Hematopoietic multipotent progenitor cell (in vitro differentiated cells): Measurements from ENCODE around the gene CARS1. TPM values are rescaled to one million over a fixed set of nuclear protein-coding genes. Genes with fewer than 3 reads are reported as not detected.

Experiments
- DNase-seq, 3 donors: peaks; one replicate each; pipeline ENCODE4 v3.0.0-alpha.2; 2011 to 2015; ENCODE audit warnings: low read depth in 2 of 3, low spot score in 2 of 3
- total RNA-seq: library from RNA; depleted of rRNA; stranded (reverse); fragments of >200 nt; gene quantifications from one replicate; pipeline ENCODE4 v1.2.3, GENCODE V29; 2012

CARS1 gene
- total RNA-seq, 1 donor = 16.7 TPM

DNA sequence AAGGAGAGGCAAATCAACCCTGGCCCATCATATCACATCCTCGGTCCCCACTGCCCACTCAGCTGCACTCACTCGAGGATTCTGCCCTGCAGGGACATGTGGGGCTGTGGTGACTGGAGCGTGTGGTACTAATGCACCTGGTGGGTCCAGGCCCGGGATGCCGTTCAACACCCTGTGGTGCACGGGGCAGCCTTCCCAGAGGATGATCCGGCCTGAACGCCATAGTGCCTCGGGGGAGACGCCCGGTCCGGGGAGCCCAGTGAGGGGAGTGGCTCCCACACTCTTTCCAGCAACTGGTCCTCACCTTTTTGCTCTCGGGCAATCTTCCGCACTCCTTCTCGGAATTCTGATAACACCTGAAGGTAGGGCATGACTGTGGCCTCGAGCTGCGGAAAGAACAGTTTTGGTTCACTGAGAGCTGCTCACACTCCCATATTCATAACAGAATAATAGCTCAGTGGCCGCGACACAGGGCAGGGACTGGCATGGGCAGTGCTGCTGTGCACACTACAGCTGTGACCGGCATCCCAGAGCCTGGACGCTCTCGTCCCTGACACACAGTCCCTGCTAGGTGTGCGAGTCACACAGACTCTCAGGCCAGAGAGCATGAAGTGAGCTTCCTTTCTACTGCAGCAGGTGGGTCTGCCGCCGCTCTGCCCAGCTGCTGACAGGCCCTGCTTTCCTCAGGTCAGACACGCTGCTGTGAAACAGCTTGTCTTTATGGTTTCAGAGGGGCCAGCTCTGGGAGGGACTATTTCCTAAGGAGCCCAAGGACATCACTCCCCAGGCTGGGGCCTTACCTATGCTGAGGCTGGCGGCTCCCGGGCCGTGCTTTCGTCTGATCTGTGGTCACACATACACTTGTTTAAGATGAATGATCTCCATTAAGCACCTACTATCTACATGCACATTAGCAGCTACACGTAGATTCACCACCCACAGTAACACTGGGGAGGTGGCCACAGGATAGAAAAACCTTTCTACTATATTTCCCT lies 45.0 kb downstream of the CARS1 start:
- DNase-seq = no peak

DNA sequence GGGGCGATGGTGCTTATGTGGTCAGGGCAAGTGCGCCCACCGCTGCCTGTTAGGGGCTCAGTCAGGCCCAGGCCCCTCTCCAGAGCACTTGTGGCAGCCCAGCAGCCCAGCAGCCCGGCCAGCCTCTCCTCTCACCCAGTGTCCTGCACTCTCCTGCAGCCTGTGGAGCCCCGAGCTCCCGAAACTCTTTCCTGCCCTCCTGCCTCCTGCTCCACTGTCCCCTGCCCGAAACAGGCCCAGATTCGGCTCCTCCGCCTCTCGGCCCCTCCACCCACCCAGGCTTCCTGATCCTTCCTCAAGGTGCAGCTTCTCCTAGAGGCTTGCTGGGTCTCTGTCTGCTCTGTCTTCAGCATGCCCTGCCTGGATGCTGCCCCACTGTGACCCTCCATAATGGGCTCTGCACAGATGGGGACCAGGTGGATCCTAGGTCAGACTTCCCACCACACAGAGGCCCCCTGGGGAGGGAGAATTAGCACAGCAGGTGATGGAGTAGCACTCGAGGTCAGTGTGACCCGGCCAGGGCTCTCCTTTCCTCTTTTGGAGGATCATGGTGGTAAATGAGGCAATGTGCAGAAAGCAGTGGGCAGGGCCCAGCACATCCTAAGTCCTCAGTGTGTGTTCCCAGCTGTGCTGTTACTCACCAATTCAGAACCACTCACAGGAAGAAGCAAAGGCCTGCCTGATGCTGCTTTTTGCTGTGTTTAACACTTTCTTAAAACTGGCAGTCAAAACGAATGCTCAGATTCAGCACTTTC lies 46.5 kb downstream of the CARS1 start:
- DNase-seq = no peak

DNA sequence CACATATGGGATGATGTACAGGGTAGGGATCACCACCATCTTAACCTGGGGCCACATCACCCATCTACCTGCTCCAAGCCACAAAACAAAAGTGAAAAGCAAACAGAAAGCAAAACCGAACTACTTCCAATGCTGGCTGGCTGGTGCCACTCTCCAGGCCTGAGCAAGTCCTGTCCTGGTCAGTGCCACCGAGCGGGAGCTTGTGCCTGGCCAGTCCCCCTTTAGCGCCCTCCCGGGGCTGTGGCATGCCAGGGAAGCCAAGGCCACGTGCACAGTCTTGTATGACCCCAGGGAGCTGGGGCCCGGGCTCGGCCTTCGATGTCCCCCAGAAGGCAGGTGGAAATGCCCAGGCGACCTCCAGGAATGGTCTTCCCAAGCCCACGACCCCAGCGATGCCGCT lies 47.2 kb downstream of the CARS1 start:
- DNase-seq = no peak

DNA sequence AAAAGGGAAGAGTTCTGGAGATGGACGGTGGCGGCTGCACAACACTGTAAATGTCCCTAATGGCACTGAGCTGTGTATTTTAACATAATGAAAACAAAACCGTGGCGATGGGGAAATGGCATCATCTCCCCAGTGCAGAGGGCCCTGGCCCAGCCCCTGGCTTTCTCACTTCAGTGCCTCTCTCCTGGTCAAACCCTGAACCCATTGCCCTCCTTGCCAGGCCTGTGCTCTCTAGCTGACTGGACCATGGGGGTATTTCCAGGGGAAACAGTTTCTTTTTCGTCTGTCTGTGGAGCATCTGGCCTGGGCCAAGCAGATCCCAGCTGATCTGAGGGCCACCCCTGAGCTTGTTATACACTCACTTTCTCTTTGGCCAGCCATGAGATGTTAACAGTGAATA lies 47.7 kb downstream of the CARS1 start:
- no peak for DNase-seq

DNA sequence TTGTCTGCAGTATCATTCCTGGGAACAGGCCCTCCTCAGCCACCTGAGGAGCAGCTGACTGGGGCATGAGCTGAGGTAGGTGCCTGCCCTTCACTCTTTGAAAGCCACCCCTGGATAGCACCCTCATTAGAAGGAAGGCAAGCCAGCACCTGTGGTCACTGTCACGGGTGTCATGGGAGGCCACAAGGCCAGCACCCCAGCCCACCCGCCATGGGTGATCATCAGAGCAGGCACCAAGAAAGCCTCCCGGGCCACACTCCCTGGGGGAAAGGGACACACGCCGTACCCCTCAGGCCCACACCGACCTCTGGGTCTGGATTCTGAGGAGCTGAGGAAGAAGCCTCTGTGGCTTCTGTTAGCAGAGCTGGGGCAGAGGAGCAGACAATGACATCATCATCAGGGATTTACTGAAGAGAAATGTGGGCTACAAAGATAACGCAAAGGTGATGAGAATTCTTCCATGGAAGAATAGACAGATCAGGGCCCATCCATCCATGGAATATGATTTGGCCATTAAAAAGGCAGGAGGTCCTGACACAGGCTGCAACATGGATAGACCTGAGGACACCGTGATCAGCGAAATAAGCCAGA lies 48.4 kb downstream of the CARS1 start:
- no peak for DNase-seq

DNA sequence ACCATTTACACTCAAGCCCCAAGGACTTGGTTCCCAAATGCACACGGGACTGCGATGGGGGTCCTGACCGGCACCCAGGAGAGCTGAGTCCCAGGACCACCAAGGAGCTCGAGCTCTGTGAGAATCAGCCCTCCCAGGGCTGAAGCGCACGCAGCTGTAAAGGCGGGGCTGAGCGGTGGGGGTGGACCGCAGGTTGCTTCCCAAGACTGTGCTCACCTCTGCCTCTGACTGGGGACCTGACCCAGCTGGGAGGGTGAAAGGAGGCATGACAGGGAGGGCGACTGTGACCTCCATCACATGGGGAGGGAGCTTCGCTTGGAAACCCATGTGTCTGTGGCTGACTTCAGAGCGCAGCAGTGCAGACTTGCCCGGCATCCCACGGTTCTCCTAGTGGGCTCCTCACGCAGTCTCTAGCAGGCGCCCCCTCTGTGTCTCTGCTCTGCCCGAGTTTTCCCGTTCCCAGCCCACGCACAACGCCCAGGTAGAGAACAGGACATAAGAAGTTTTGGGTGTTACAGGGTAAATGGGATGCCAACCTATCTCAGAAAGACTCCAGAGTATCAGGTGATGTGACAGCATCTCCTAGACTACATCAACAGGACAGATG lies 49.7 kb downstream of the CARS1 start:
- no peak for DNase-seq

DNA sequence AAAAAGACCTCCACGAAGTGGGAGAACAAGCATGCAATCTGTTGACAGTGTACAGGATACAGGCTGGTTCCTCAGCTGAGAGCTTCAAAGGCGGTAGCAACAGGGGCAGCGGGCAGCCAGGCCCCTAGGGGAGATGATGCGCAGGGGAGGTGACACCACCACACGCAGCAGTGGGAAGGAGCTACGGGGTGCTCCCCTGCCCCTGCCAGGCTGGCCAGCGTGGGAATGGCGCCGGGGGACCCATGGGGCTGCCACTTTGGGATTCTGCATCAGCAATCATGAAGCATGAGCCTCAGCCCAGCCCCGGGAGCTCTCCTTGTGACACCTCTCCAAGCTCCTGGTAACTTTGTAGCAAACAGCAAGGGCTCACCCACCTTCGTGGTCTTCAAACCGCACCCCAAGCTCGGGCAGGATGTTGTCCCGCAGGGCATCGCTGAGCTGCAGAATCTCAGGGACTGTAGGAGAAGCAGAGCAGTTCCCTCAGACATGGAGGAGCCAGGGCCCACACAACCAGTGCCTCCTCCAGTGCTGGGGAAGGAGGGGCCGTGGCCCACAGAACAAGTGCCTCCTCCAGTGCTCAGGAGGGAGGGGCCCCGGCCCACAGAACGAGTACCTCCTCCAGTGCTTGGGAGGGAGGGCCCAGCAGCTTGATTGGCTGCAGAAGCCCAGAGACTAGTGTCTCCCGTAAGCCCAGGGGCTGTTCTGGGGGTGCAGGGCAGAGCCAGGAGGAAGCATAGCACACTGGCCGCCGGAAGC lies 50.5 kb downstream of the CARS1 start:
- DNase-seq = no peak

DNA sequence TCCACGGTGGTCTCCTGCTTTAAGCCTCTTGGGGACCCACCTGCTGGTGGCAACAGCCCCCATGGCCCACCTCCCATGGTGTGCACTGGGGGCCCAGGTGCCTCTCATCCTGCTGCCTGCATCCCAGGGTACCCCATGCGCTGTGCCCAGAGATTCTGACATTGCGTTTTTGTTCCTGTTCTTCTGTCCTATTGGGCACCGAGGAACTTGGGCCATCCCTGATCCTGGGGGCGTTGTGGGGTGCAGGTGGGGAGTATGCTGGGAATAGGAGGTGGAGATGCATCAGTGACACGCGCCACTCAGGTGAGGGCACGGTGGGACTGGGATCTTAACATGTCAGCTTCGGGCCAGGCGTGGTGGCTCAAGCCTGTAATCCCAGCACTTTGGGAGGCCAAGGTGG lies 52.7 kb downstream of the CARS1 start:
- no peak for DNase-seq

DNA sequence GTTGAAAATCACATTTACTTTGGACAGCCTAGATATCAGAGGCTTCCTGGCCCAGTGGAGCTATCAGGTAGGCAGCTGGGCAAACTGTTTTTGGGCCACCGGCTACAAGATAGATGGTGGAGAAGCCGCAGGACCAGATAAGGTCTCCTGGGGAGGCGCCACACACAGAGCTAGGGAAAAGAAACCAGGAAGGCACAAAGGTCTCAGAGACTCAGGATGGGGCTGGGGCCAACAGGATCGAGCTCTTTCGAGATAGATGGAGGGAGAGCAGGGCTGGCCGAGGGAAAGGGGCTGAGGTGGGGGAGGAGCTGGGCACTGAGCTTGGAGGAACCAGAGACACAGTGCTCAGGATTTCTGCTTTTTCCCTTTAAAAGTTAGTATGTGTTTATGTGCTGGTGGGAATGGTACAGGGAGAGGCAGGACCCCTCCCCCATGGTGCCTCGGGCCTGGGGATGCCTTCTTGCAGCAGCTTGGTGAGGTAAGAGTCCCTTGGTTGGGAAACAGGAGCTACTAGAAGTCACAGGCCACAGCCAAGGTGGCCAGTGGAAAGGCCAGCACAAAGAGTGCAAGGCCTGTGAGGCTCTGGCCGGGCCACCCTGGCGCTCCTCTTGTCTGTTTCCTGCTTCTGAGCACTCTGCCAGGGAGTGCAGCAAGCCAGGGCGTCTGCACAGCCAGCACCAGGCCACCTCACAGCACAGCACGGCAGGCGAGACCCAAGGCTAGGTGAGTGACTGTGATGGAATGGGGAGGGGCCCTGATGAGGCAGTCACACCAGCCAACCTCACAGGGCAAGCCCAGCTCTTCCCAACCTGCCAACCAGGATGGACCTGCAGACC lies 53.6 kb downstream of the CARS1 start:
- DNase-seq = no peak

DNA sequence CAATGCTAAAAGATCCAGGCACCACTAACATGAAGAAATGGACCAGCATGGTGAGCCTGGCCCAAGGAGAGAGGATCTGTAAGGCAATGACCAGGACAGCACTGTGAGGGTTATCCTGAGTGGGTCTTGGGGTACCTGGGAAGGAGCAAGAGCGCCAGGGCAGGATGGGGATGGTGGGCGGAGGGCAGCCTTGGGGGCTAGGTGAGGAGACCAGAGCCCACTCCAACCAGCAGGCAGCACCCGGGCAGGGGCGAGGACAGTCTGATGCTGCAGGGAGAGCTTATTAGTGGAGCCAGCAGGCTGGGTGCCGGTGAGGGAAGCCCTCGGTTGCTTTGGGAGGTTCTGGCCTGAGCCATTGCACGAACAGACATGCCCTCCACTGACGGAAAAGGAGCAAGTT lies 54.4 kb downstream of the CARS1 start:
- DNase-seq = no peak

DNA sequence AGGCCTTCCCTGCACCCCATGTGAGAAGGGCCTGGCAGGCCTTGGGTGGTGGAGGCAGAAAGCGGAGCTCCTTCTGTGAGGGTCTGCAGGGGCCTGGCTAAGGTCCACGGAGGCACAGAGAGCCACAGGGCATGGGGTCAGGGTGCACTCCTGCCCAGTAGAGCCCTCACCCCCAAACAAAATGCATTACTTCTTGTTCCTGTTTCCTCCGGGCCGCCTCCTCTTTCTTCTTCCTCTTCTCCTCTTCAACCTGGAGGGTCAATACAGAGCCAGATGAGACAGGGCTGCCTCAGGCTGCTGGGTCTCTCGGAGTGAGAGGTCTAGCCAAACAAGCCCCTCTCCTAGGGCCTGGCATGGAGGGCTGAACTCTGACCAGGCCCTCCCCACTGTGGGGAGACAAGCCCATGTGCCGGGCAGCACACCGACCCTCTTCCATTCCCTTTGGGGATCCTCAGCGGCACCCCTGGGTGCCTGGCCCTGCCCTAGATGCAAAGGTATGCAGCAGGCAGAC lies 54.8 kb downstream of the CARS1 start:
- no peak for DNase-seq

DNA sequence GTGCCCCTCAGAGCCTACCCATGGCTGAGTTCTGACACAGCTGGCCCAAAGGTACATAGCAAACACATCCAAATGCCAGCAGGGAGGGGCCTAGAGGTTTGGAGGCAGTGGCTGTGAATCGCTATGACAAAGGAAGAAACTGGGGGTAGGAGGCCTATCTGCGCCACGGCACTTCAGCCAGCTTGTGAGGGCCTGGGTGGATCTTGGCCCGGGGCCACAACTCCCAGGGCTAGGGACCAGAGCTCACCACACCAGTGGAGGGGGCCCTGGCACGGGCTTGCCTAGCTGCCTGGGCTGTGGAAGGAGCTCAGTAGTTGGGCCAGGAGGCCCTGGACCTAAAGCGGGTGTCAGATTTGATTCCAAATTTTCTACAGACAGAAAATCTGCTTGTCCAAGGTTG lies 55.7 kb downstream of the CARS1 start:
- no peak for DNase-seq

DNA sequence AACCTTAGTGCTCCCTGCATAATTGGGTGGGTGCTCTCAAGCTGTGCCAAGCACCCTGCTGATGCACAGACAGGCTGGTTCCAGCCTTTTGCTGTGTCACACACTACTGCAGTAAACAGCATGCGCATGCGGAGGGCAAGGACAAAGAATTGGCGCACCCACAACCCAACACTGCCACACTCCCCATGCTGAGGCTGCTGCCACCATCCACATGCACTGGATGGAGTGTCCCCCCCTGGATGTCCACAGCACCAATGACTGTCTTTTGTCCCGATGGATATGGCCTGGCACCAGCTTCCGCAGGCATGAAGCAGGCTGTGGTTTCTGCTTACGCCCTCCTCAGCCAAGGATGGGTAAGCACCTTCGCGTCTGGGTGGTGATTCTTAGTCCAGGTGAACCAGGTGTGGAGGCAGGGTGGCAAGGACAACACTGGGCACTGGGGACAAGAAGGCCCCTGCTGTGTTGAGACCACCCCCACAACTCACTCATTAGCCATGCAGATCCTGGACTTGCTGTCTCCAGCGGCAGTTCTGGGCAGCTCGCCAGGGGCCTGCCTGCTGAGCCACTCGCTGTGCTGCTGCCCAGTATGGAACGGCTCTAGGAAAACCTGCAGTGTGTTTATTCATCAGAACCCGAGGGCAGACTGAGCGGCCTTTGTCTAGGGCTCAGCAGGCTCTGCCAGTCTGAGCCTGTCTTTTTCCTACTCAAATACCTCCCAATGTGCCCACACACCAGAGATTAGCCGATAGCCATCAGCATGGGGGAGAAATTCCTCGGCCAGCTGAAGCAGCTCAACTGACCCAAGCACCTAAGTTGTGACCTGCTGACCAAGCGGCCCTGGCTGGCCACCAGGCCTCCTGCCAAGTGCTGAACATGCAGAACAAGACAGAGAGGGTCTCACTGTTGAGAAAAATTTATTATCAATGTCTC lies 56.9 kb downstream of the CARS1 start:
- no peak for DNase-seq

DNA sequence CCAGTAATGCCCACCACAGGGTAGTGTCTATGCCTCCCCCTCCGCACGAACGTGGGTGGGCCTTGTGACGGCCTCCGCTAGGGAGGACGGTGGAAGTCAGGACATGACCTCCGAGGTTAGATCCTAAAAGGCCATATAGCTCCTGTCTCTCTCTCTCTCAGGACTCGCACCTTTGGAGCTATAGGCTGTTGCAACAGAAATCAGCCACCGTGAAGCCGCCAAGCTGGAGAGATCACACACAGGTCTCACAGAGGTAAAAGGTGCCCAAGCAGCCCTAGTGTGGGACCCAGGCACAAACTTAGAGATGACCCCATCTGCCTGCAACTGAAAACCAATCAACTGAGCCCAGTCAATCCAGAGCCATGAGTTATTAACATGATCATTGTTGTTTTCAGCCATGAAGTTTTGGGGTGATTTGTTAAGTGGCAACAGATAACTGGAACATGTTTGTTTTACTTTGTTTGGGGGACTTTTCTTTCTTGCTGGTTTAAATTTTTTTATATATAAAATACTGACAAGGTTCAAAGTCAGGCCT lies 57.7 kb downstream of the CARS1 start:
- DNase-seq = no peak

DNA sequence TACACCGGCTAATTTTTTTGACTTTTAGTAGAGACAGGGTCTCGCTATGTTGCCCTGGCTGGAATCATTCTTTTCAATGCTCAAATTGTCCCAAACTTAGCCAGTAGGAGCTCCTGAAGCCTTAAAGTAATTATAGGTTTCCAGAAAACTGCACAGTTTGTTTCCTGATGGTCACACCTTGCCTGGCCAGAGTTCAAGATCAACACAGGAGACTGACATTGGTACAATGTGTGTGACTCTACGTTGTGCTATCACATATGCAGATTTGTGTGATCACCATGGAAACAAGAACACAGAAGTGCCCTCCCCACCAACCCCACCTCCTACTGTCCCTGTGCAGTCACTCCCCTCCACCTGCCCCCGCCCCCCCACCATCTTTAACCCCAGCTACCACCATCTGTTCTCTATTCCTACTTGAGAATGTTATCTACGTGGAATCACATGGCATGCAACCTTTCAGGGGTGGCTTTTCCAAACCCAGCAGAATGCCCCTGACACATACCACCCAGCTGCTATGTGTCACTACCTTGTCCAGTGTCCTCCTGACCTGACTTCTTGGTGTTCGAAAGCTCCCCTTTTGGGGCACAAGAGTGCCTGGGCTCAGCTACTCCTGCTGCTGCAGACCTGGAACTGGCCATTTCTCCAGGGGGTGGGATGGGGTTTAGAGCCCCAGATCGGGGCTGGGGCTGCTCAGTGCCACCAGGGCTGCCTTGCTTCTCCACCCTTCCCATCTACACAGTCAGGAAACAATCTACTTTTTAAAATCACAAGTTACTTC lies 59.0 kb downstream of the CARS1 start:
- DNase-seq = no peak

DNA sequence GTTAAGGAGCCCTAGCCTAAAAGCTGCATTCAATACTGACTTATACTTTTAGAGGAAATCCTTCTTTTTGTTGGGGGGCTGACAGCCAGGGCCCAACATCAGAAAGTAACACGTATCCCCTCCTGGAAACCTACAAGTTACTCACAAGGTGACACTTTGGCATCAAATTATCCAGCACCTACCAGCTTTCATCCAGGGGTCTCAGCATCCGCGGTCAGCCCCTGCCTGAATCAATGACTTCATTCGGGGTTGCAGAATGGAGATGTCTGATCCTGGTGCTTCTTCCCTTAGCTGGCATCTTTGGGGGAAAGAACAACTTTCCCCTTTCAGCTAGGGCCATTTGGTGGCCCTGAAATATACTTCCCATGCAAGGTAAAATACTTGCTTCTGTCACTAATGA lies 59.8 kb downstream of the CARS1 start:
- no peak for DNase-seq

DNA sequence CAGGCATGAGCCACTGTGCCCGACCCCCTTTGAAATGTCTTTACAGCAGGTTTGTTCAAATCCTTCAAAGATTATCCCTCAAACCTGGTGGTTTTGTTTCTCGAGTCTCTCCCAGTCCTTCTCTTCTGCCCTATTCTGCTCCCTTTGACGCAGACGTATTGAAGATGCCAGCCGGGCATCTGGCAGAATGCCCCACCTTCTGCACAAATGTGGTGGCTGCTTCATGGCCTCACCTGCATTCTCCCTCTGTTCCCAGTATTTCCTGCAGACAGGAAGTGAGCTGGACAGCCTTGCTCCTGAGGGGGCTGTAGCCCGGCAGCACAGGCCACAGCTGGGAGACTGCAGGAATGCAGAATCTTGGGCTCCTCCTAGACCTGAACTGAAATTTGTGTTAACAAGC lies 60.2 kb downstream of the CARS1 start:
- no peak for DNase-seq
